OCI-LY3 (cell line): ENCODE measurements around the gene ACACB.

ENCODE experiments used
- H2AFZ ChIP-seq: fragments of 200-600, 300-600 bp; shearing (Covaris generic); 2 replicates; pipeline ENCODE4 v1.6.0; 2014; ENCODE audit warnings: antibody characterized with exemption, low read depth, low read length
- H3K27ac ChIP-seq: fragments of 200-600, 300-600 bp; sonication (generic); 2 replicates; pipeline ENCODE4 v1.5.1; 2014; ENCODE audit warnings: mild to moderate bottlenecking, low read length, moderate library complexity, mixed read lengths
- H3K27me3 ChIP-seq: fragments of 200-600, 300-600 bp; sonication (generic); 2 replicates; pipeline ENCODE4 v1.6.1; 2014; ENCODE audit warnings: low read depth, low read length, mixed read lengths
- H3K36me3 ChIP-seq: fragments of 200-600, 300-600 bp; sonication (generic); replicated peaks from 2 replicates; pipeline ENCODE3; 2014; ENCODE audit warnings: low read depth, low read length, mixed read lengths
- H3K4me1 ChIP-seq: fragments of 300-600, 200-600 bp; sonication (generic); 2 replicates; pipeline ENCODE4 v1.6.1; 2014; ENCODE audit warnings: low read length, mixed read lengths
- H3K4me2 ChIP-seq: fragments of 200-600, 300-600 bp; sonication (generic); 2 replicates; pipeline ENCODE4 v1.6.1; 2014; ENCODE audit warnings: low read length, mixed read lengths
- H3K4me3 ChIP-seq: fragments of 300-600, 200-600 bp; sonication (generic); 2 replicates; pipeline ENCODE4 v1.5.1; 2014; ENCODE audit warnings: antibody characterized with exemption, mild to moderate bottlenecking, low read length, moderate library complexity
- H3K79me2 ChIP-seq: fragments of 300-600, 200-600 bp; shearing (Covaris generic); 2 replicates; pipeline ENCODE4 v1.6.1; 2014; ENCODE audit warnings: mild to moderate bottlenecking, low read length, mixed read lengths
- H3K9ac ChIP-seq: fragments of 300-600, 200-600 bp; shearing (Covaris generic); 2 replicates; pipeline ENCODE4 v1.6.0; 2014; ENCODE audit warnings: mild to moderate bottlenecking, low read length, moderate library complexity
- H3K9me3 ChIP-seq: fragments of 200-600, 300-600 bp; shearing (Covaris generic); 2 replicates; pipeline ENCODE4 v1.6.1; 2014; ENCODE audit warnings: low read length, mixed read lengths; ENCODE audit not compliant: insufficient read depth
- H4K20me1 ChIP-seq: fragments of 200-600, 300-600 bp; sonication (generic); 2 replicates; pipeline ENCODE4 v1.6.1; 2016; ENCODE audit warnings: low read length, mixed read lengths; ENCODE audit not compliant: insufficient read depth
- CTCF ChIP-seq: fragments of 200-600, 300-600 bp; sonication (generic); IDR thresholded peaks from 2 replicates; pipeline ENCODE4 v1.5.1; 2014; ENCODE audit warnings: antibody characterized with exemption, low read length, low read depth
- EZH2phosphoT487 ChIP-seq: fragments of 200-600 bp; shearing (Covaris generic); IDR thresholded peaks from 2 replicates; pipeline ENCODE4 v1.6.1; 2018; ENCODE audit warnings: antibody characterized with exemption, mixed run types, low read depth

Gene ACACB

DNA sequence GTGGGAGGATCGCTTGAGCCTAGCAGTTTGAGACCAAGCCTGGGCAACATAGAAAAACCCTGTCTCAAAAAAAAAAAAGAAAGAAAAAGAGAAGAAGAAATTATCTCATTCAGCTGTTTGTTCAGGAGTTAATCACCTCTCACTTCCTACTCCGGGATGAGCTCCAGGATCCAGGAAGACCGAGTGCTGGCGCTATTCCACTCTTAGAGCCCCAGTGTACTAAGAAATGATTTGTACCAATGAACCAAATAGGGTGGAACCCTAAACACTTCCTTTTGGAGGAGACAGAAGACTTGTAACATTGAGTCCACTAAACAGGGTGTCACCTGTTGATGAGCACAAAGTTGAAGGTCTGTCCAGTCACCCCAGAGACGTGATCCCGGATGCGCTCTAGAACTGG, 26.7 kb upstream of the ACACB start:
- Histone ChIP-seq H3K4me1 (peaks cover 15% of the 10 kb centered on the region), H3K36me3 (peaks cover 48% of the 10 kb centered on the region), H2AFZ (no peak overlapping the region), H4K20me1 (no peaks in the 10 kb centered on the region), H3K4me2 (no peak overlapping the region), H3K9me3 (no peaks in the 10 kb centered on the region), H3K27me3 (no peaks in the 10 kb centered on the region), H3K27ac (no peak overlapping the region), H3K4me3 (no peak overlapping the region), H3K79me2 (peaks cover 36% of the 10 kb centered on the region), H3K9ac (no peak overlapping the region)
- TF ChIP-seq CTCF (no peak), EZH2phosphoT487 (no peak)

DNA sequence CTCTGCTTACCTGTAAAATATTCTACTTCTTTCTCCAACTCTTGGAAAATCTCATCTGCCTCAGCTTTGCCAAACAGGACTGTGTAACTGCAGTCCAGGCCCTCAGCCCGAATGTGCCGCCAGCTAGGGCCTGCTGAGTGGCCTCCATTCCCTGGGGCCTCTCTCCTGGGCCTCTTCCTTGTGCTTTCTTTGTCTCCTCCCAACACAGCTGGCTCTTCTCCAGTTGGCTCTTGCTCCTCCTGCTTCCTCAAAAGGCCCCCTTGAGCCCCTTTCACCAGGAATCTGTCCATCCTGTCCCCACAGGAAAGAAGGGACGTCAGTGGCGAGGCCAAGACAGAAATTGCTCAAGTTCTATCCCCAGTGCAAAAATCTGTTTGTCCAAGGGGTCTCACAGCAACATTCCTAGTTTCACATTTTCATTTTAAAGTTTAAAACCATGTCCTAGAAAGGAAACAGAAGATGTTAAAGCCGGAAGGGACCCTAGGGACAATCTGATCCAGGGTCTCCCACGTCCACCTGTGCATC, 23.8 kb upstream of the ACACB start:
- no peak for TF ChIP-seq EZH2phosphoT487
- TF ChIP-seq CTCF: no peak
- H4K20me1 ChIP-seq: no peaks in the 10 kb centered on the region
- H3K27ac ChIP-seq: peak overlapping the region; percentile 23; the same call in 1 of the 2 replicates
- H2AFZ ChIP-seq: peak overlapping the region; percentile 70; the same call in 1 of the 2 replicates
- H3K36me3 ChIP-seq: peaks cover 27% of the 10 kb centered on the region
- peaks cover 36% of the 10 kb centered on the region for H3K79me2 ChIP-seq
- no peaks in the 10 kb centered on the region for H3K27me3 ChIP-seq
- H3K4me1 ChIP-seq: peaks cover 24% of the 10 kb centered on the region
- H3K4me3 ChIP-seq: peak overlapping the region; percentile 86
- H3K4me2 ChIP-seq: peak overlapping the region; percentile 95
- no peaks in the 10 kb centered on the region for H3K9me3 ChIP-seq
- peak overlapping the region; percentile 86 for H3K9ac ChIP-seq

GRCh38 chr12:109093022-109093918, 23.1 kb upstream of the ACACB start, which contains the start of gene ALKBH2:
Gene ALKBH2 (minus strand): TSS chr12:109093472. CDS start chr12:109092786, 686 bp downstream.
- H4K20me1 ChIP-seq: no peaks in the 10 kb centered on the region
- no peaks in the 10 kb centered on the region for H3K27me3 ChIP-seq
- peak within 1 kb of the TSS; percentile 95 for H3K4me2 ChIP-seq
- H3K79me2 ChIP-seq: peaks cover 38% of the 10 kb centered on the region
- peak; percentile 85 for TF ChIP-seq CTCF
- TF ChIP-seq EZH2phosphoT487: no peak
- H3K4me3 ChIP-seq: peak within 1 kb of the TSS; percentile 86
- H3K4me1 ChIP-seq: peaks cover 24% of the 10 kb centered on the region
- H3K27ac ChIP-seq: peak within 1 kb of the TSS; percentile 23; the same call in 1 of the 2 replicates
- H3K9me3 ChIP-seq: no peaks in the 10 kb centered on the region
- peak within 1 kb of the TSS; percentile 86 for H3K9ac ChIP-seq
- H2AFZ ChIP-seq: peak within 1 kb of the TSS; percentile 92
- H3K36me3 ChIP-seq: peaks cover 27% of the 10 kb centered on the region

- peak overlapping the region; percentile 93 for H3K4me3 ChIP-seq
- no peaks in the 10 kb centered on the region for H3K9me3 ChIP-seq
- no peaks in the 10 kb centered on the region for H3K27me3 ChIP-seq
- H3K4me1 ChIP-seq: peaks cover 26% of the 10 kb centered on the region
- H3K27ac ChIP-seq: no peak overlapping the region; the same call in 1 of the 2 replicates
- H4K20me1 ChIP-seq: no peaks in the 10 kb centered on the region
- TF ChIP-seq EZH2phosphoT487 (no peak), CTCF (no peak)
- peak overlapping the region; percentile 94 for H2AFZ ChIP-seq
- H3K9ac ChIP-seq: peak overlapping the region; percentile 77
- peak overlapping the region; percentile 85 for H3K4me2 ChIP-seq
- H3K79me2 ChIP-seq: peaks cover 28% of the 10 kb centered on the region
- peaks cover 30% of the 10 kb centered on the region for H3K36me3 ChIP-seq
Measured at GRCh38 chr12:109097140-109097434, 19.3 kb upstream of the ACACB start.
